Rectal smooth muscle tissue (tissue), 1 donor: ENCODE measurements around the gene TMTC4.
"Not testable (repeated sequence)": the region's sequence is repeated elsewhere in the genome, so short reads cannot be mapped to it uniquely, and the experiment has no call there.

Source experiments
- H3K27ac ChIP-seq: one replicate; pipeline ENCODE4 v1.7.0; 2013; ENCODE audit warnings: low read depth, low read length, inconsistent platforms
- H3K27me3 ChIP-seq: one replicate; pipeline ENCODE4 v1.7.0; 2013; ENCODE audit warnings: low read length; ENCODE audit not compliant: control insufficient read depth, insufficient read depth
- H3K36me3 ChIP-seq: one replicate; pipeline ENCODE4 v1.7.0; 2013; ENCODE audit warnings: low read length; ENCODE audit not compliant: control insufficient read depth, insufficient read depth
- H3K4me1 ChIP-seq: one replicate; pipeline ENCODE4 v1.7.0; 2013; ENCODE audit warnings: low read length; ENCODE audit not compliant: control insufficient read depth, insufficient read depth
- H3K4me3 ChIP-seq: one replicate; pipeline ENCODE4 v1.7.0; 2013; ENCODE audit warnings: low read length
- H3K9ac ChIP-seq: one replicate; pipeline ENCODE4 v1.7.0; 2013; ENCODE audit warnings: low read length

The TMTC4 gene

DNA sequence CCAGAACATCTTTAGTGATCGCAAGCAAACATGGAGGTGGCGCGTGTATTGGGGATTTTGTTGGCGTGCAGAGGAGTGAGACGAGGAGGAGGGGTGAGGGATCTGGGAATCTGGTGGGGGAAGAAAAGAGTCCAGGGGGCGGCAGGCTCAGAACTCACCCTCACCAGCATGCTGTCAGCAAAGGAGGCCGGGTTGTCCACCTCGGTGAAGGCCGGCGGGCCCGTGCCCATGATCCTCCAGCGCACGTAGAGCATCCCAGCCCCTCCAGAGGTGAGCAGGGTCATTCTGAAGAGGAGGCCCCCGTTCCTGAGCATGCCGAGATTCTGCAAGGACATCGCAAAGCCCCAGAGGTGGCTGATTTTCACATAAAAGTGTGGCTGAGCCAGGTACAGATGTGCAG is 37.2 kb downstream of the TMTC4 start:
- Histone ChIP-seq H3K27me3 (no peaks in the 10 kb centered on the region), H3K36me3 (peaks cover 14% of the 10 kb centered on the region), H3K4me1 (peaks cover 3% of the 10 kb centered on the region), H3K27ac (no peak overlapping the region), H3K4me3 (no peak overlapping the region), H3K9ac (no peak overlapping the region)

GRCh38 chr13:100636441-100636840 is 38.2 kb downstream of the TMTC4 start:
- no peaks in the 10 kb centered on the region for H3K27me3 ChIP-seq
- H3K4me1 ChIP-seq, result peaks cover 6% of the 10 kb centered on the region
- peaks cover 14% of the 10 kb centered on the region for H3K36me3 ChIP-seq
- no peak overlapping the region for H3K9ac ChIP-seq
- H3K27ac ChIP-seq, result no peak overlapping the region
- no peak overlapping the region for H3K4me3 ChIP-seq

- no peak overlapping the region for H3K9ac ChIP-seq
- H3K36me3 ChIP-seq, result peaks cover 14% of the 10 kb centered on the region
- no peak overlapping the region for H3K27ac ChIP-seq
- H3K4me1 ChIP-seq, result peaks cover 6% of the 10 kb centered on the region
- no peaks in the 10 kb centered on the region for H3K27me3 ChIP-seq
- no peak overlapping the region for H3K4me3 ChIP-seq
These were observed 38.6 kb downstream of the TMTC4 start for GRCh38 chr13:100636004-100636403.

DNA sequence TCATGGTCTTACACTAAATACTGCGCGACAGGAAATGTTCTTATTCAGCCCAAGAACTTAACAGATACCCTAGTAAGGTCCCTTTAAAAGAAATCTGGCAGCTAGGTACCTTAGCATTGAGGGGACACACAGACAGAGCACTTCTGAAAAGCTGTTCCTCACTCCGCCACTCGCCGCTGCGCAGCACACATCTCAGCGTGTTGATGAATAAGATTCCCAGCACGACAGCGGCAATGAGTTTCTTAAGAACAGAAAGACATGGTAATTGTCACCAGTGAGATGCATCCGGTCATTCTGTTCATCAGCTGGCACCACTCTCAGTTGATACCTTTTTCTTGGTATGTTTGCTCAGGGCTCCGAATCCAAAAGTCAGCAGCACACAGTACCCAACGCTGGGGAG is 39.9 kb downstream of the TMTC4 start:
- Histone ChIP-seq H3K4me3 (no peak overlapping the region), H3K9ac (no peak overlapping the region)

GRCh38 chr13:100633461-100633860 is 41.1 kb downstream of the TMTC4 start:
- H3K27ac ChIP-seq, result peak overlapping the region; percentile 77
- no peak overlapping the region for H3K4me3 ChIP-seq
- H3K9ac ChIP-seq, result no peak overlapping the region
- H3K36me3 ChIP-seq, result peaks cover 9% of the 10 kb centered on the region
- peaks cover 6% of the 10 kb centered on the region for H3K4me1 ChIP-seq
- no peaks in the 10 kb centered on the region for H3K27me3 ChIP-seq

More for the DNA sequence above, 39.9 kb downstream of the TMTC4 start:
- Histone ChIP-seq H3K27ac (no peak overlapping the region), H3K36me3 (peaks cover 14% of the 10 kb centered on the region), H3K4me1 (peaks cover 6% of the 10 kb centered on the region), H3K27me3 (no peaks in the 10 kb centered on the region)

DNA sequence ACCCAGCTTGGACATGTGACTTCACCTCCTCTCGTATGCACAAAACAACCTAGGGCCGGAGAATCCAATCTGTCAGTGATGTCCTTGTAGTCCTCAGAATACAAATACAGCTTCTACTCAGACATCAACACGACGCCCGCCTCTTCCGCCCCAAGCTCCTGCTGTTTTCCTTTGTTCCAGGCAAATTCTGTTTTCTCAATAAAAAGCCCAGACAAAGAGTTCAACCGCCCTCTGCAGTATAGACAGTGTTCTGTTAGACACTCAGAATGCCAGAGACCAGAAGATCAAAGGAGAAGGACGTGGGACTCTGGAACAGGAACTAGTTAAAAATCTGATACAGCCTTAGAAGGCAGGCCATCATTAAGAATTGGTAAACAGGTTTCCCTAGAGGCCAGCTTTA is 44.0 kb downstream of the TMTC4 start:
- H3K36me3 ChIP-seq, result peaks cover 6% of the 10 kb centered on the region
- H3K4me3 ChIP-seq, result no peak overlapping the region
- H3K9ac ChIP-seq, result no peak overlapping the region
- no peak overlapping the region for H3K27ac ChIP-seq
- peaks cover 6% of the 10 kb centered on the region for H3K4me1 ChIP-seq
- H3K27me3 ChIP-seq, result no peaks in the 10 kb centered on the region

DNA sequence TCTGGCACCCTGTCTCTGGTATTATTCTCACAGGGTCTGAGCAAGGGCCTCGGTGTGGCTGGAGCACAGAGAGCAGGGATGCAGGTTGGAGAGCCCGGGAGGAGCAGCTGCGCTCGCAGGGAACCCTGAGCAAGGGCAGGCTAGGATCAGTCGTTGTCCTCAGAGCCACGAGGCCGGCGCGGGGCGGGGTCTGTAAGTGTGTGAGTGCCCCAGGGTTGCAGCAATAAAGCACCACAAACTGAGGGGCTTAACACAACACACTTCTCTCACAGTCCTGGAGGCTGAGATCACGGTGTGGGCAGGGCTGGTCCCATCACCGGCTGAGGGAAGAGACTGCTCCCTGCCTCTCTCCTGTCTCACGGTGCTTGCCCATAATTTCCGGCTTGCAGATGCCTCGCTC is 47.5 kb downstream of the TMTC4 start:
- Histone ChIP-seq H3K27ac (no peak overlapping the region), H3K4me3 (no peak overlapping the region), H3K27me3 (no peaks in the 10 kb centered on the region), H3K36me3 (peaks cover 9% of the 10 kb centered on the region), H3K9ac (no peak overlapping the region), H3K4me1 (peaks cover 2% of the 10 kb centered on the region)

DNA sequence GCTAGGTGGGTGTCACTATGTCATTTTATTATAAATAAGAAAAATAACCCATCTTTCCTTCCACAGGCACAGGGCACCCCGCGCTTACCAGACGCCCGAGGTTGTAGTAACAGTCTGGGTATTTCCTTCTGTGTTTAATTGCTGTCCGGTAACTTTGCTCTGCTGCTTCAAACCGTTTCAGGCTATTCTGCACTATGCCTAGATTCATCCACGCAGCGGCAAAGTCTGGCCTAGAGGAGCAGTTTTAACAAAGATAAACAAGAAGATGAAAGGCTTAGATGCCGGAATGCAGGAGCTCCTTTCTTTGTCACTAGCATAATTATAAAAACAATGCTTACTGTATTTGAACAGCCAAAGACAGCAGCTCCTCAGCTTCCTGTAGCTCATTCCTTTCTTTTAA is 49.1 kb downstream of the TMTC4 start:
- peaks cover 11% of the 10 kb centered on the region for H3K36me3 ChIP-seq
- H3K4me1 ChIP-seq, result no peaks in the 10 kb centered on the region
- H3K9ac ChIP-seq, result no peak overlapping the region
- no peaks in the 10 kb centered on the region for H3K27me3 ChIP-seq
- H3K4me3 ChIP-seq, result no peak overlapping the region
- H3K27ac ChIP-seq, result no peak overlapping the region

DNA sequence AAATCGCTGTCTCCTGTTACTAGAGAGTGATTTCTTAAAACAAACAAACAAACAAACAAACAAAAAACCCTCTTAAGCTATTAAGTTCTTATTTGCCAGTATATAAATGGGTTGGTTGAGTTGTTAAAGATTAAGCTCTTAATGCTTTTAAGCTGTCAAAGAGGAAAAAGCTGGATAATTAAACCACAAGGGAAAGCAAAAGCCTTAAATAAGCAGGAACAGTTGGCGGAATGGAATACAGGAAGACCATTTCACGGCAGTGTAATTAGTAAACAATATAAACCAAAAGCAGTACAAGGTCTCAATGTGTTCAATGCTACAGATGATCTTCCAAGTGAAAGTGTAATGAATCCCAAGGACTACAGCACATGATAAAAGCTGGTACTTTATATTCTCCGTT is 53.8 kb downstream of the TMTC4 start:
- Histone ChIP-seq H3K4me3 (no peak overlapping the region), H3K4me1 (no peaks in the 10 kb centered on the region), H3K27ac (no peak overlapping the region), H3K9ac (no peak overlapping the region), H3K27me3 (no peaks in the 10 kb centered on the region), H3K36me3 (peaks cover 6% of the 10 kb centered on the region)

GRCh38 chr13:100619940-100620339 is 54.7 kb downstream of the TMTC4 start:
- no peaks in the 10 kb centered on the region for H3K27me3 ChIP-seq
- no peak overlapping the region for H3K27ac ChIP-seq
- no peak overlapping the region for H3K9ac ChIP-seq
- H3K4me1 ChIP-seq, result no peaks in the 10 kb centered on the region
- peaks cover 5% of the 10 kb centered on the region for H3K36me3 ChIP-seq
- H3K4me3 ChIP-seq, result no peak overlapping the region

DNA sequence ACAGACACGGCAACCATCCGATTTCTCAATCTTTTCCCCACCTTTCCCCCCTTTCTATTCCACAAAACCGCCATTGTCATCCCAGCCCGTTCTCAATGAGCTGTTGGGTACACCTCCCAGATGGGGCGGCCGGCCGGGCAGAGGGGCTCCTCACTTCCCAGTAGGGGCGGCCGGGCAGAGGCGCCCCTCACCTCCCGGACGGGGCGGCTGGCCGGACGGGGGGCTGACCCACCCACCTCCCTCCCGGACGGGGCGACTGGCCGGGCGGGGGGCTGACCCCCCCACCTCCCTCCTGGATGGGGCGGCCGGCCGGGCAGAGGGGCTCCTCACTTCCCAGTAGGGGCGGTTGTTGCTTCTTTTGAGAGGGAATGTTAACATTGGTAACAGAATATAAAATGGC is 55.7 kb downstream of the TMTC4 start:
- not testable (repeated sequence) for H3K4me1 ChIP-seq, H3K9ac ChIP-seq, H3K36me3 ChIP-seq, H3K27ac ChIP-seq, H3K27me3 ChIP-seq, H3K4me3 ChIP-seq

- Histone ChIP-seq H3K9ac (no peak overlapping the region), H3K27ac (no peak overlapping the region)
These were observed 61.6 kb downstream of the TMTC4 start for GRCh38 chr13:100613031-100613430.

GRCh38 chr13:100611678-100612492 is 62.7 kb downstream of the TMTC4 start:
- no peak overlapping the region for H3K4me3 ChIP-seq
- no peaks in the 10 kb centered on the region for H3K27me3 ChIP-seq
- H3K27ac ChIP-seq, result no peak overlapping the region

More at GRCh38 chr13:100613031-100613430, 61.6 kb downstream of the TMTC4 start:
- Histone ChIP-seq H3K4me1 (no peaks in the 10 kb centered on the region), H3K36me3 (no peaks in the 10 kb centered on the region), H3K4me3 (no peak overlapping the region), H3K27me3 (no peaks in the 10 kb centered on the region)

More at GRCh38 chr13:100611678-100612492, 62.7 kb downstream of the TMTC4 start:
- no peak overlapping the region for H3K9ac ChIP-seq
- peaks cover 2% of the 10 kb centered on the region for H3K36me3 ChIP-seq
- H3K4me1 ChIP-seq, result no peaks in the 10 kb centered on the region
